ENCODE results near the gene CACNA1D. TPM values are rescaled to one million over a fixed set of nuclear protein-coding genes. Genes with fewer than 3 reads are reported as not detected.

CACNA1D gene
- total RNA-seq, 1 donor from 2014 or later, result 39.2 TPM

DNA sequence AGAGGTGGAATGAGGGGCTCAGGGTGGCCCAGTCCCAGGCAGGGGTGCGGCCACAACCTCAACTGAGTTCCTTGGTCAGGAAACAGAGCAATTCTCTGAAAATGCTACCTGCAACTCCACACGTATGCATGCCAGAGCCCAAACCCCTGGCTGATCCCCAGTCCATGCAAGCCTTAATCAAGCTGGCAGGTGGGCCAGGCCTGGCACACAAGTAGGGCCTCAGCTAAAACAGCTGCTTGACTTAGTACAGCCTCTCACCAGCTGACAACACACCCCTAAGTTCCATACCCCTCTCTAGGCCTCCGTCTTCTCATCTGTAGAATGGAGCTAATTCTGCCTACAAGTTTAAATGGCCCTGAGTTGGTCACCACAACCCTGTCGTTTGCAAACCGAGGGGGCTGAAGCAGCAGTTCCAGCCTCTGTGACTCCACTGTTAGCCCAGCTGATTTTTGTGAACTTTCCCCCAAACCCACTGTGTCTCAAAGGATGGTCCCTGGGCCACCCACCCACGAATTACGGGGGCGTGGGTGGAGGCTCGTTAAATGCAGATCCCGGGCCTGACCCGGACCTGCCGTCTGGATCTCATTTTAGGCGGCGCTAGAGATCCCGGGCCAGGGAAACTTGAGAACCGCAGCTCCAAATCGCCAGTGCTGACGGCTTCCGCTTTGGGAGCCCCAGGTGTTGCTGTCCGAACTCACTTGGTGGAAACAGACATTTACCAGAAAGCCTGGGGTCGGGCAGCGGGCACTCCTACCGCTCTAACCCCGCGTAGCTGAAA is 350.9 kb downstream of the CACNA1D start:
- DNase-seq (ENCODE audit: low spot score), result peak; percentile 45

DNA sequence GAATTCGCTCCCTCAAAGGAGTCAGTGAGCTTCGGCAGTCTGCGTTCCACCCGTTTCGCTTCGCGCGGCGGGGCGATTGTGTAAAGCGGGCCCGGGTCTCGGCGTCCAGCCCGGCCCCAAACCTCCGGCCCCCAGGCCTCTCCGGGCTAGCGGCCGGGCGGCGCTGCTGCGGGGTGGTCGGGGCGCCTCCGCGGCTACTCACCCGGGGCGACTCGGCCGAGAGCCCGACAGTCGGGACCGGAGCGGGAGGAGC is 351.4 kb downstream of the CACNA1D start:
- no peak for DNase-seq (ENCODE audit: low spot score)

- peak; percentile 74 for DNase-seq (ENCODE audit: low spot score)
These were observed 351.9 kb downstream of the CACNA1D start, which contains the start of the genes CHDH and IL17RB for GRCh38 chr3:53846134-53846850. Gene CHDH, minus strand, starts transcription at chr3:53846419. Its CDS starts 22,411 bp downstream, at chr3:53824008. Gene IL17RB, plus strand, starts transcription at chr3:53846568. Its CDS starts 21 bp downstream, at chr3:53846589.

DNA sequence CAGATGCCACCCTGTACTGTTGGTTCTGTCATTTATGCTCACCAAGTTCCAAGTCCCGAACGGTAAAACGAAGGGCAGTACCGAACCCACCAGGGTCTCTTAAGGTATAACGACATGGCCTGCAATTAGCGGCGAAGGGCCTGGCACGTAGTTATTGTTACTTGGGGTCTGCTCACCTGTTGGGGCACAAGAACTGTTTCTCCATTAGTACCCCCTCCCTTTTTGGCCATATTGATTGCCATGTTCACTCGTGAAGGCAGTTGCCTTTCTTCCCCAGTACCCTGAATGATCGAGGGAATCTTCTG is 352.4 kb downstream of the CACNA1D start:
- DNase-seq (ENCODE audit: low spot score), result no peak

DNA sequence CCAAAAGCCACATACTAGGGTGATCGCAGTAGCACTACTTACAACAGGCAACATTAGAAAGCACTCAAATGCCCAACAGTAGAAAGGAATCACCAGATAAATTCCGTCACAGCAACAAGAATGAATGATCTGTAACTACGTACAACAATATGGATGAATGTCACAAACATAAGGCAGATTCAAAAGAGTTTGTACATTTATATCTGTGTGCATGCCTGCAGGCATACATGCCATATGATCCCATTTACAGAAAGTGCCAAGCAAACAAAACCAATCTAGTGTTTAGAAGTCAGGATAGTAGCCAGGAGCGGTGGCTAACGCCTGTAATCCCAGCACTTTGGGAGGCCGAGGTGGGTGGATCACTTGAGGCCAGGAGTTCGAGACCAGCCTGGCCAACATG is 355.5 kb downstream of the CACNA1D start:
- no peak for DNase-seq (ENCODE audit: low spot score)

GRCh38 chr3:53850895-53851294 is 356.5 kb downstream of the CACNA1D start:
- DNase-seq (ENCODE audit: low spot score), result peak; percentile 57

DNA sequence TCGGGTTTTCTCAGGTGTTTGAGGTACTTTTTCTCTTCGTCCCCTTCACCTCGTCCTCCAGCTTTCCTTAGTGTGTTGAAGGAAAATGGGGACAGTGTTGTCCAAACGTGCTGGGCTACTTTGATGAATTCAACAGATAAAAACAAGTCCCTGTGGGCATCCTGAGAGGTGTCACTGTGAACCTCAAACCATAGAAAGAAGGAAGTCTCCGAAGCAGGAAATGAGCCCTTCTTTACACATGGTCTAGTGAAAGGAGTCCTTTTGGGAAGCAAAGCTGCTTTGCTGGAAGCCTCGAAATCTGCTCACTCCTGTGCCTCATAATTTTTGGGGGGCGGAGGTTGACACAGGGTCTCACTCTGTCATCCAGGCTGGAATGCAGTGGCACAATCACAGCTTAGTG is 362.6 kb downstream of the CACNA1D start:
- DNase-seq (ENCODE audit: low spot score), result no peak

- no peak for DNase-seq (ENCODE audit: low spot score)
These were observed 363.8 kb downstream of the CACNA1D start for GRCh38 chr3:53858096-53858741.

DNA sequence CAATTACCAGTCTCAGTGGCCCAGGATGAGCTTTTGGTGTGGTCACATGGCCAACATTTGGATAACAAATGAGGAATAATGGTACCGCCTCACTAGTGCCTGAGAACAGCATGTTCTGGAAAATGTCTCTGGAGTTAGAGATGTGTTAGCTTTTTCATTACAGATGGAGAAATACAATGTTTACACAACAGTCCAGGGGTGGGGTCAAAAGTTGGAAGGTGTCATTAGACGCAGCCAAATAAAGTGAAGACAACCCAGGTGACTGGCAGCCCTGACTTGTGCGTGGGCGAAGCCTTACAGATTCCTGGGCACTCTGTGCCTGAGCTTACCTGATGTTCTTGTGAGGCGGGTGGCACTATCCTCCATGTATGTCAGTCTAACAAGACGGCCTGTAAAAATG is 364.8 kb downstream of the CACNA1D start:
- no peak for DNase-seq (ENCODE audit: low spot score)

DNA sequence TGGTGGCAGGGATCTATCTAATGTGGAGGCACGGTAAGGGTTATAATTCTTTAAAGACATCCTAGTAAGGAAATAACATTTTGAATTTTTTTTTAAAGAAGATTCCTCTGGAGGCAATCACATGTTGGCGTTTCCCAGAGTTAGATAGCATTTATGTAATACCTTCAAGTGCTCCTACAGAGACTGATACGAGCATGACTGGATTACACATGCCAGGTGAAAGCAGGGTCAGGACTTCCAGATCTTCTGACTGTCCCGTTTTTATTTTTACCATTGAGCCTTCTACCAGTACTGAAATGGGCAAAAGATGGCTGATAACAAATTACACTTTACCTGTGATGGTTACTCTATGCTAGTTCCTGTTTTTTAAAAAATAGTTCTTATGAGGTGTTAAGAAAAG is 365.8 kb downstream of the CACNA1D start:
- DNase-seq (ENCODE audit: low spot score), result no peak

DNA sequence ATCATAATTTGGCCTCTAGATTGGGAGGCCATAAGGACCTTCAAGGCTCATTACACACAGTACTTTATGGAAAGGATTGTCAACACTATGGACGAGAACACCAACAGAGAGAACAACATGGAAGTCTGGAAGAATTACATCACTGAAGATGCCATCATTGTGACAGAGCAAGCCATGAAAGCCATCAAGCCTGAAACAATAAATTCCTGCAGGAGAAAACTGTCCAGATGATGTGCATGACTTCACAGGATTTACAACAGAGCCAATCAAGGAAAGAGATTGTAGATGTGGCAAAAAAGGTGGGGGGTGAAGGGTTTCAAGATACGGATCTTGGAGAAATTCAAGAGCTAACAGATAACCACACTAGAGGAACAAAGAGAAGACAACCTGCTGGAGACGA is 367.8 kb downstream of the CACNA1D start:
- DNase-seq (ENCODE audit: low spot score), result no peak

- DNase-seq (ENCODE audit: low spot score), result no peak
These were observed 368.7 kb downstream of the CACNA1D start for GRCh38 chr3:53863145-53863544.

Other genes with a start within 250 kb of the CACNA1D start
- 396 TPM for gene TKT, start 238.6 kb upstream of the CACNA1D start, total RNA-seq
- 23.0 TPM for gene DCP1A, start 147.1 kb upstream of the CACNA1D start, total RNA-seq